NCI-H1105 (cell line): ENCODE data around the gene ANGPTL8.

Experiments used
- DNase-seq: peaks from one replicate; lab custom pipeline; 2025; lab: John Stamatoyannopoulos, UW

The ANGPTL8 gene

DNA sequence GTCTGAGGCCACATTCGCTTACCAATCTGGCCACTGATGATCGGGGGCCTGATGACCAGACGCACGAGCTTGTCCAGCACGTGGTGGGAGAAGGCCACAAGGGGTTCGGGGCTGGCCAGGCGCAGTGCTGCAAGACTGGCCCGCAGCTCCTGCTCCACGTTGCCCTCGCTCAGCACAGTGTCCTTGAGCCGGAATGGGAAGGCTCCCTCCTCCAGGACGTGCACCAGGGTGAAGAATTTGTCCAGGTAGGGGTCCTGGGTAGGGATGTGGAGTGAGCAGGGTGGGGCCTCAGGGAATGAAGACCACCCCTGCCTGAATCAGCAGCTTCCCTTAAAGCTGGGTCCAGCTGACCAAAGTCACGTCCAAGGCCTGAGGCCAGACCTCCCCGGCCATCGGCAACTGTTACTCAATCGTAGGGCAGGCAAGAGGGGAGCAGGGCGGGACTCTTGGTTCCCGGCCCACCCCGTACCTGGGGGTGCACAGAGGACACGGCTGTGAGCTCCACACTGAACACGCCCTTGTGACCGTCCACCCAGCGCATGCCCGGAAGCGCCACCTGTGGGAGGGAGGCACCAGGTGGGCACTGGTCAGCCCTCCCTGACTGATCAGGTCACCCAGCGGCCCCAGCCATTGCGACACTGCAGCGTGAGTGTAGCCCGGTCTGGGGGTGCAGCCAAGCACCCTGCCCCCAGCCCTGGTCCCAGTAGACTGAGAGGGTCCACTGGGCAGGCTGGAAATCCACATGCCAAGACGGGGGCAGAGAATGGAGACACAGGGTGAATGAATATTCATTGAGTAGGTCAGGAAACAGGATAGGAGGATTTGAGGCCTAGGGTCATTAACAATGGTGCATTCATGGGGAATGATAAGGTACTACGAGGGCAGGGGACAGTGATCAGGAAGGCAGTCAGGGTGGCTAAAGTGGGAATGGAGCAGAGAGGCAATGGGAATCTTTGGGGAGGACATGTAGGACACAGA lies 2.8 kb upstream of the ANGPTL8 start:
- no peak for DNase-seq

- no peak for DNase-seq
These were observed 2.1 kb upstream of the ANGPTL8 start for GRCh38 chr19:11237321-11237720.

DNA sequence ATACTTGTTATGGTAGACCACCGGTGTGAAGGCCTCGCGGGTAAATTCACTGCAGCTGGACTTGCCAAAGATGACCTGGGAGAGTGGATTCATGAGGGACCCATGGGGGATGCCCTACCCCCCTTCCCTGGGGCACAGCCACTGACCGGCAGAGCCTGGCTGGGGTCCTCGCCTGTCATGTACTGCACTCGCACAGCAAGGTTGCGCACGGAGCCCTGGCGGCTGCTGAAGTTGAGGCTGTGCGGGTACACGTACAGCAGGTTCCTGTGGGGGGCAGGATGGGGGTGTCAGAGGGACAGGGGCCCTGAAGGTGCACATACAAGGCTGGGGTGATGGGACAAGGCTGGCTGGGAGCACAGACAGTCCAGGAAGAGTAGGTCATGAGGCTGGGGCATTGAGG lies 1.4 kb upstream of the ANGPTL8 start:
- DNase-seq, result no peak

DNA sequence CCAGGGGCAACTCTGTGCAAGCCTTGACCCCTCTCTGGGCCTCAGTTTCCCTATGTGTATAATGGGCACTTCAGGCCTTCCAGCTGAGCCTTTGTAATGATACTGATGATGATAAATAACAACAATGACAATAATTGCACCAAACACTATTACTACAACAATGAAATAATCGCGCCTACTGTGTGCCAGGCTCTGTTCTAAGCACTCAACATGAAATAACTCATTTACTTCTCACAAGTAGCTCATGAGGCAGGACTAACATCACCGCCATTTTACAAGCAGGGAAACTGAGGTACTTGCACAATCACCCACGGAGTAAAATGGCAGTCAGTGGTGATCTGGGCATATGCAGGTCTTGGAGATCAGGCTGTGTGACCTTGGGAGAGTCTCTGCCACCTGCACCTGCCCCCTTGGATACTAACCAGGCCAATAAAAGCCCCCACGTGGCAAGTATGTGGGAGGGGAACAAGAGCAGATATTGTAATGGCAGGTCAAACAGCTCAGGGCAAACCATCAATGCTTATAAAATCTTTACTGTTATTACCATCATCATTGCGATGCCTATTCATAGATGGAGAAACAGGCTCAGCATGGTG lies 540 bp upstream of the ANGPTL8 start:
- no peak for DNase-seq

DNA sequence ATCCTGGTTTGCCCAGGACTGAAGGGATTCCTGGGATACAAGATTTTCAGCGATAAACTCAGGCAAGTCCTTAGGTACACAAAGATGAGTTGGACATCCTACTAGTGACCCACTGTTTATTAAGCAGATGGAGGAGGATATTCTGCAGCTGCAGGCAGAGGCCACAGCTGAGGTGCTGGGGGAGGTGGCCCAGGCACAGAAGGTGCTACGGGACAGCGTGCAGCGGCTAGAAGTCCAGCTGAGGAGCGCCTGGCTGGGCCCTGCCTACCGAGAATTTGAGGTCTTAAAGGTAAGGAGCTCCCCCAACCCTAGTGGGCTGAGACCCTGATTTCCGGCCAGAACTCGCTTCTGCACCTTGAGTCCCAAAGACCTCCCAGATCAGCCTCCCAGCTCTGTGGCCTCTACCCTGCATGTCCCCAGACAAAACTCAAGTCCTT lies 607 bp downstream of the ANGPTL8 start:
- DNase-seq, result no peak

DNA sequence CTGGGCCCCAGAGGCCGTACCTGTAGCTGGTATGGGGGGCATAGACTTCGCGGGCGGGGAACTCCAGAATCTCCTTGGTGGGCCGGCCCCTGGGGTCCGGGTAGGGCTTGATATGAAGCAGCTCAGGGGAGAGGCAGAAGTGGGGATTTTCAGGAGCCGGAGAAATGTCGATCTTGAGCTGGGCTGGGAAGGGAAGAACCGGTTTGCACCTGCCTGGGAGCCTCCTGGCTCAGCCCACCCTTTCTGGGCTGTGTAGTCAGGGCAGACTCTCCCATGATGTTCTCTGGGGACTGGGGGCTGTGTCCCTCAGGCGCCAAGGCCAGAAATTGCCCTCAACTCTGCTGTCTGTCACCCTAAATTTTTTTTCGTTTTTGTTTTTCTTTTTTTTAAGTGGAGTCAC lies 2.6 kb downstream of the ANGPTL8 start:
- no peak for DNase-seq

DNA sequence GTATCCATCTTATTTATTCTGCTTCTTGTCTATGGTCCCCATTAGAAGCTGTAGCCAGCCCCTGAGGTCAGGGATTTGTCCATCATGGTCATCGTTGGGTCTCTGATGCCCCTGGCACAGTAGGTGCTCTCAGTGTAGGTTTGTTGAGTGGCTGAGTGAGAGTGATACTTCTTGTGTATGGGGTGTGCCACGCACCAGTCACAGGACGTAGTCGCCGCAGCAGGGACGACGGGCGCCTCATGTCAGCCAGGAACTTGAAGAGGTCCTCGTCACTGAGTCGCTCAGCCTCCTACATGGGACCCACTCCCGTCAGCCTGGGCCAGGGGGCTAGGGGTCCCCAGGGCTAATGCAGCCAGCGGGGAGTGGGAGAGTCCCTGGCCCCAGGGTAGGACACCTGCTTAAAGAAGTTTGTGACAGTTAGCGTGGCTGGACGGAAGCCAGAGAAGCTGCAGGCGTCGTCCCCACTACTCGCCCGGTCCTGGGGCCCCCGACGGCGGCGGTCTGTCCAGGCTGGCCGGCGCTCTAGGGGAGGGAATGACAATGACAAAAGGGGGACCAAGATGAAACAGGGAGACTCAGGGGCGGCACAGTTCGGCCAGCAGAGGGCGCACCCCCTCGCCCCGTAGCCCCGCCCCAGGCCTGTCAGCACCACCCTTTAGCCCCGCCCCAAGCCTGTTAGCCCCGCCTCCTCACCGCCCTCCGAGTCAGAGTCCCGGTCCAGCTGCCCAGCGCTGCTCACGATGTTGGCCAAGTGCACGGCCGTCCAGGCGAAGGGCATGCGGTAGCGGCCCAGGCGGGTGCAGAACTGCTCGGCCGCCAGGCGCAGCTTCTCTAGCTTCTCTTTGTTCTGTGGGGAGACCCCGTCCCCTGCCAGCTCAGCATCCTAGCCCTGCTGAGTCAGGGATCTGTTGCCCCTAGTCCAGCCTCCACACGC lies 3.7 kb downstream of the ANGPTL8 start:
- DNase-seq, result peak; percentile 66

GRCh38 chr19:11243798-11244169 lies 4.4 kb downstream of the ANGPTL8 start:
- no peak for DNase-seq

DNA sequence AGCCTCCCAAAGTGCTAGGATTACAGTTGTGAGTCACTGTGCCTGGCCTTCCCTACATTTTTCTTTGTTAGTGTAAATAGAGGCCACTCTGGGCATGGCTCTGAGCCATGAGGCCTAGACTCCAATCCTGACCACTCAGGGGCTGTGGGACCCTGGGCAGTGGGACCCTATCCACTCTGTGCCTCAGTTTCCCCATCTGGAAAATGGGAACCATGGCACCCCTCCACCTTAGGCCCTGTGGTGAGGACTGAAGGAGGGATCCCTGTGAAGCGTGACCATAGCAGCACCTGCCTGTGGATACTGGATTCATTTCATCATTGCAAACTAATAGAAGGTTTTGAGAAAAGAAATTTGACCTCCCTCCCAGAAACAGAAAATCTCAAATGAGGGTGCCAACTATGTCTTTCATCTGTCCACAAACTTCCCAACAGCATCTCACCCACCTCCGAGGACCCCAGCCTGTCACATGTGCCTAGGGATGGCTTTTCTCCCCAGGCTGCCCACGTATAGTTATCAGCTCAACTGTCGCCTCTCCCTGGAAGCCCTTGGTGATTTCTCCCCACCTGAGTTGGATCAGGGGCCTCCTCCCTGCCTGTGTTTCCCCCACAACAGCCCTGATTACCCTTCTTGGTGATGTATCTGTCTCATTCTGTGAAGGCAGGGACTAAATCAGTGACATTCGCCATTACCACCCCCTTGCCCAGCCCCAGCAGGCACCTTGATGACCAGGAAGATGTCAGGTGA lies 5.6 kb downstream of the ANGPTL8 start:
- DNase-seq, result no peak

DNA sequence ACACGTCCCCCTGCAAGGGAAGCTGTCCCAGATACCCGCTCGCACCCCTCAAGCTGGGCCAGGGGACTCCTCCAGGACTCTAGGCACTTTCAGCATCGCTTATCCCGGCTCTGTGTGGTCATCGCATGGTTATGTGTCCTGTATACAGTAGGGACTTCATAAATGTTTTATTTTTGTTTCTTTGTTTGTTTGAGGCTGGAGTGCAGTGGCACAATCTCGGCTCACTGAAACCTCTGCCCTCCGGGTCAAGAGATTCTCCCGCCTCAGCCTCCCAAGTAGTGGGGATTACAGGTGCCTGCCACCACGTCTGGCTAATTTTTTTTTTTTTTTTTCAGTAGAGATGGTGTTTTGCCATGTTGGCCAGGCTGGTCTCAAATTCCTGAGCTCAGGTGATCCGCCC lies 7.5 kb downstream of the ANGPTL8 start:
- DNase-seq, result no peak

- DNase-seq, result no peak
These were observed 8.0 kb downstream of the ANGPTL8 start for GRCh38 chr19:11247391-11247790.

GRCh38 chr19:11247934-11248333 lies 8.5 kb downstream of the ANGPTL8 start:
- no peak for DNase-seq

DNA sequence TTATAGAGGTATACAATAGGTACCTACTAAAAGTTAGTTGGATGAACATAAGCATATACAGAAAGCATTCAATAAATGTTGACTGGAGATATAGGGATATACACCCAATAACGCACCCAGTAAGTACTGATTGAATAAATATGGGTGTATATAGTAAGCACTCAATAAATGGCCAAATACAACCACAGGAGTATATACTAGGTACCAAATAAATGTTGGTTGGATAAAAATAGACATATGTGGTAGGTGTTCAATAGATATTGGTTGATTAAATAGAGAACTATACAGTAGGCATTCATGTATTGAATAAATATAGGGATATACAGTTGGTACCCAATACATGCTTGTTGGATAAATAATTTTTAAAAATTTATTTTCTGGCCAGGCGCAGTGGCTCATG lies 9.4 kb downstream of the ANGPTL8 start:
- DNase-seq, result no peak

DNA sequence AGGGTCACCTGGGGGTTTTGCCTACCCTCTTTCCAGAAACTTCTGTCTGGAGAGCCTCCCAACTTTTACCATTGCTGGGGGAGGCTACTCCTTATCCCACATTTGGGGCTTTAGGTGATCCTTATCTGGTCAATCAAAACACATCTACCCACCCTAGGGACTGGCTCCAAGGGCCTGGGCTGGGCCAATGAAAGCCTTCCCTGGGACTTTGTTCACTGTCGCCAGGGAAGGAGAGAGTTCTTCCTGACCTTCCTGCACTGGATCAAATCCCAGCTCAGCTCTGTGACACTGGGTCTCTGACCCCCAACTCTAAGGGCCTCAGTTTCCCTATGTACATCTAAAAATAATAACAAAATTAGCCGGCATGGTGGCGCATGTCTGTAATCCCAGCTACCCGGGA lies 11.8 kb downstream of the ANGPTL8 start:
- no peak for DNase-seq

DNA sequence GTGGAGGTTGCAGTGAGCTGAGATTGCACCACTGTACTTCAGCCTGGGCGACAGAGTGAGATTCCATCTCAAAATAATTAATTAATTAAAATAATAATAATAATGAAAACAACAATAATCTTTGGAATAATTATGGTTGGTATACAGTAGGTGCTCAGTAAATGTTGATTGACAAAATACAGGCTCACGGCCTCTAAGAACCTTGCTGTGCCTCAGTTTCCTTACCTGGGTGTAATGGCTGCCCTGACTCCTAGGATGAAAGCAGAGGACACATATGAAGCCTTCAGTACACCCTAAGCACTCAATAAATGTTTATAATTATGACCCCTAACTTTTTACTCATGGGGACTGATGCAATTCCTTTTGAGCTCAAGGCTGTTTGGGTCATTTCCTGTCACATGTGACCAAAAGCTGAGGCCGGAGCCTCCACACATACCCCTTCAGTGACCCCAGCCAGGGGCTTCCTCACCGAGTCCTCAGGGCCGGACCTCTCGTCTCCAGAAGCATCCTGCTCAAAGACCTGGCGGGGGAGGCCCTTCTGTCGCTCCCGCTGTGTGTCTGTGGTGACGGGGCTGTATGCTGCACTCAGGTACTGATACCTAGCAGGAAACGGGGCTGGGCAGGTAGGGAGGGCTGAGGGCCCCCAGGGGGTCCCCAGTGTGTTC lies 12.4 kb downstream of the ANGPTL8 start:
- no peak for DNase-seq

- DNase-seq, result no peak
These were observed 13.4 kb downstream of the ANGPTL8 start for GRCh38 chr19:11252665-11253355.

DNA sequence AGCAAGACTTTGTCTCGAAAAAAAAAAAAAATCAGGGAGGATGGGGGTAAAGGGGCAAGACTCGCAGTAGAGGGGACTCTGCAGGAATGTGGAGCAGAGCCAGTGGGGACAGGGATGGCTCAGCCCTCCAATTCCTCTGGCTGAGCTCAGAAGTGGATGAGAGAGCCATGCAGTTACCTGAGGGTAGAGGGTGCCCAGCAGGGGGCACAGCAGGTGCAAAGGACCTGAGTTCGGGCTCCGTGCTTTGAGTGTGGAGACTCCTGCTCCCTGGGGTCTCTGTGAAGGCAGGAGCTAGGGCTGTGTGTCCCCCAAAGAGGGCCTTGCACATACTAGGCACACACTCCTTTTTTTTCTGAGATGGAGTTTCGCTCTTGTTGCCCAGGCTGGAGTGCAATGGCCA lies 15.2 kb downstream of the ANGPTL8 start:
- DNase-seq, result no peak

- DNase-seq, result no peak
These were observed 16.8 kb downstream of the ANGPTL8 start for GRCh38 chr19:11256189-11256588.

- DNase-seq, result no peak
These were observed 18.5 kb downstream of the ANGPTL8 start for GRCh38 chr19:11257846-11258380.

- DNase-seq, result no peak
These were observed 21.6 kb downstream of the ANGPTL8 start for GRCh38 chr19:11260996-11261395.
